Caki2 (cell line): Measurements from ENCODE around the gene MARCHF10. TPM values are rescaled to one million over a fixed set of nuclear protein-coding genes. Genes with fewer than 3 reads are reported as not detected.
"Not testable (repeated sequence)": the region's sequence is repeated elsewhere in the genome, so short reads cannot be mapped to it uniquely, and the experiment has no call there.

ENCODE experiments used
- DNase-seq: peaks from one replicate; pipeline ENCODE4 v3.0.0-alpha.2; 2015; ENCODE audit warnings: low read depth
- in situ Hi-C: cut with HindIII; loops from 2 replicates; pipeline ENCODE4 v1.10.0; 2016; ENCODE audit warnings: low sequenced_read_pairs, low pct_unique_long_range_greater_than_20kb, mixed read lengths
- total RNA-seq: library from RNA; depleted of rRNA; stranded (reverse); fragments of >200 nt; shearing (Covaris generic); gene quantifications from 2 replicates; pipeline ENCODE4 v1.2.3, GENCODE V29; 2014; ENCODE audit warnings: low replicate concordance

The MARCHF10 gene
- total RNA-seq, 1 experiment from 2014 or later = not detected

GRCh38 chr17:62695093-62695738 is 112.9 kb downstream of the MARCHF10 start:
- in situ Hi-C loops, DNase-seq: not testable (repeated sequence)

GRCh38 chr17:62693616-62694409 is 114.3 kb downstream of the MARCHF10 start:
- in situ Hi-C loops = no loop called here
- DNase-seq = no peak

- no peak for DNase-seq
- in situ Hi-C loops = no loop called here
Observed at GRCh38 chr17:62692721-62693431, 115.2 kb downstream of the MARCHF10 start.

- DNase-seq = no peak
- in situ Hi-C loops = no loop called here
Observed at GRCh38 chr17:62692159-62692651, 115.9 kb downstream of the MARCHF10 start.

GRCh38 chr17:62691589-62691915 is 116.6 kb downstream of the MARCHF10 start:
- DNase-seq, in situ Hi-C loops: not testable (repeated sequence)

- DNase-seq = no peak
- in situ Hi-C loops = no loop called here
Observed at GRCh38 chr17:62690168-62690897, 117.8 kb downstream of the MARCHF10 start.

- in situ Hi-C loops = no loop called here
- no peak for DNase-seq
Observed at GRCh38 chr17:62689441-62690167, 118.5 kb downstream of the MARCHF10 start.

GRCh38 chr17:62688398-62689160 is 119.5 kb downstream of the MARCHF10 start:
- in situ Hi-C loops = no loop called here
- DNase-seq = no peak

- DNase-seq = no peak
- in situ Hi-C loops = no loop called here
Observed at GRCh38 chr17:62687997-62688396, 120.1 kb downstream of the MARCHF10 start.

- no peak for DNase-seq
- in situ Hi-C loops = no loop called here
Observed at GRCh38 chr17:62684179-62684578, 123.9 kb downstream of the MARCHF10 start.

GRCh38 chr17:62681939-62682381 is 126.2 kb downstream of the MARCHF10 start:
- no peak for DNase-seq
- in situ Hi-C loops = no loop called here

- in situ Hi-C loops = no loop called here
- DNase-seq = no peak
Observed at GRCh38 chr17:62681061-62681938, 126.8 kb downstream of the MARCHF10 start.

- DNase-seq = no peak
- in situ Hi-C loops = no loop called here
Observed at GRCh38 chr17:62680541-62681052, 127.5 kb downstream of the MARCHF10 start.

- no peak for DNase-seq
- in situ Hi-C loops = no loop called here
Observed at GRCh38 chr17:62679866-62680377, 128.2 kb downstream of the MARCHF10 start.

- in situ Hi-C loops = no loop called here
- DNase-seq = no peak
Observed at GRCh38 chr17:62678214-62678919, 129.7 kb downstream of the MARCHF10 start.
